Central memory CD8-positive, alpha-beta T cell (primary cell): ENCODE results near the gene GRIN3A.

Experiments used
- ATAC-seq: fragments of 150-1000 bp; cut with Tn5 transposase; replicated peaks from 2 replicates; pipeline ENCODE4 v1.10.0; 2022; ENCODE audit warnings: mild to moderate bottlenecking, moderate FRiP score, moderate number of reproducible peaks; ENCODE audit not compliant: poor library complexity, severe bottlenecking; ENCODE audit errors: extremely low read depth
- DNase-seq, 2 donors: peaks; one replicate each; pipeline ENCODE4 v3.0.0; 2021; ENCODE audit warnings: low spot score in 2 of 2
- H3K27ac Mint-ChIP-seq: one replicate; pipeline ENCODE4 v1.8.0; 2022; ENCODE audit warnings: low read depth, mild to moderate bottlenecking, moderate library complexity, mixed read lengths
- H3K27me3 Mint-ChIP-seq: one replicate; pipeline ENCODE4 v1.8.0; 2022; ENCODE audit warnings: mixed read lengths
- H3K36me3 Mint-ChIP-seq: one replicate; pipeline ENCODE4 v1.8.0; 2022; ENCODE audit warnings: mild to moderate bottlenecking, moderate library complexity, mixed read lengths; ENCODE audit not compliant: insufficient read depth
- H3K4me1 Mint-ChIP-seq: one replicate; pipeline ENCODE4 v1.8.0; 2022; ENCODE audit warnings: mixed read lengths
- H3K4me3 Mint-ChIP-seq: one replicate; pipeline ENCODE4 v1.8.0; 2022; ENCODE audit warnings: mild to moderate bottlenecking, moderate library complexity, mixed read lengths
- H3K9me3 Mint-ChIP-seq: one replicate; pipeline ENCODE4 v1.8.0; 2022; ENCODE audit warnings: mixed read lengths

Gene GRIN3A

DNA sequence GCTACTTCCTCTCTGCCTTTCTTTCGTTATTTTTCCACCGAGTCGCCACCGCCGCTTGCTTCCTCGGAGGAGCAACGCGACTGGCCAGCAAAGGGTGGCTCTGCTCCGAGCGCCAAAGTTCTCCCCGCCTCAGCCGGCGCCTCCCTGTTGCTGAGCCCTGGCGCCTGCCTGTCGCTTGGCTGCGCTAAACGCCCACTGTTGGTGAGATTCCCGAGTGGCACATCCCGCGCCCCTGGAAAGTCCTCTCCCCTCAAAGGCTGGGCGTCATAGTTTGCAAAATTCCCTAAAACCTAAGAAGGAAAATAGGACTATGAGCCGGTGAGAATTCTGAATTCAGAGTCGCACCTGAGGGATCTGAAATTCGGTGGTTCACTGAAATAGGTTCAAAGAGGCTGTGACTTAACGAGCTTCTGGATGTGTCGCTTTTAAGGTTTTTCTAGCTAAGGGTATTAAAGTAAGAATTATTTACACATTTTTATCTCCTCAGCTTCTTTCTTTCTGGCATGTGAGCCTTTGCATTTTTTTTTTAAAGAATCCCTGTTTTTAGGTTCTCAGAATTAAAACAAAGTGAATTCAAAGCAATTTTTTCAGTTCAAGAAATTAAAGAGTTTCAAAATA lies at the start of gene GRIN3A:
Gene GRIN3A (minus strand): TSS at position 82 of the 618 bp plus-strand sequence. CDS start 668 bp downstream, outside the sequence.
- no peaks in the 10 kb centered on the region for H3K36me3 Mint-ChIP-seq
- H3K27ac Mint-ChIP-seq, result no peak within 1 kb of the TSS
- no peaks in the 10 kb centered on the region for H3K4me1 Mint-ChIP-seq
- no peak for ATAC-seq
- no peak for DNase-seq
- H3K27me3 Mint-ChIP-seq, result peaks cover 47% of the 10 kb centered on the region
- no peak within 1 kb of the TSS for H3K4me3 Mint-ChIP-seq
- peaks cover 8% of the 10 kb centered on the region for H3K9me3 Mint-ChIP-seq

DNA sequence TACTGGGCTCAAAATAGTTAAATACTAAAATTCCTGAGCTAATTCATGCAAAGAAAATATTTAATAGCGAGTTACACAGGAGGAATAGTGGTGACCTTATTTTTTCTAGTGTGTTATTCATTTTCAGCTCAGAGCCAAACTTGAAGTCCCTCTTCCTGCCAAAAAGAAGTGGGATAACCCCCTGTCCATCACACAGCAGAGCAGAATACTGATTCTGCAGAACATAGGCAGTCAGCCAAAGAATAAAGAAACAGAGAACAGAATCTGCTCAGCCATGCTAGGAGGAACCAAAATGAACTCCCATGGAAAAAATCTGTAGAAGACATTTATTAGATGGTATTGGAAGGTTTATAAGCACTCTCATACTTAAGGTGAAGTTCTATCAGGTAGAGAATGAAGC lies 49.4 kb upstream of the GRIN3A start:
- Mint-ChIP-seq H3K36me3 (no peaks in the 10 kb centered on the region), H3K4me1 (no peaks in the 10 kb centered on the region), H3K27me3 (no peaks in the 10 kb centered on the region), H3K4me3 (no peak overlapping the region), H3K27ac (no peak overlapping the region), H3K9me3 (no peaks in the 10 kb centered on the region)
- DNase-seq (no peak), ATAC-seq (no peak)

DNA sequence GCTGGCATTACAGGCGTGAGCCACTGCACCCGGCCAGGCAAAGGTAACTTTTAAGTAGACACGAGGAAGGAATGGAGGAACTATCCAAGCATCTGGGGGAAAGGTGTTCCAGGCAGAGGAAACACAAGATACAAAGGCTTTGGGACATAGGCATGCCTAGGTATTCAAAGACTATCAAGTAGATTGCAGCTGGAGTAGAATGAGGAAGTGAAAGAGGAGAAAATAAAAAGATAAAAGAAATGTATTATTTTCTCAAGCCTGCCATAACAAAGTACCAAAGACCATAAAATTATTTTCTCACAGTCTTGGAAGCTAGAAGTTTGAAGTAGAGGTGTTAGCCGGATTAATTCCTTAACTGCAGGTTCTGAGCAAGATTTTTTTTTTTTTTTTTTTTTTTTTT lies 39.9 kb upstream of the GRIN3A start:
- Mint-ChIP-seq H3K4me1 (no peaks in the 10 kb centered on the region), H3K27ac (no peak overlapping the region), H3K4me3 (no peak overlapping the region), H3K9me3 (no peaks in the 10 kb centered on the region), H3K27me3 (no peaks in the 10 kb centered on the region), H3K36me3 (no peaks in the 10 kb centered on the region)
- DNase-seq (no peak), ATAC-seq (no peak)

DNA sequence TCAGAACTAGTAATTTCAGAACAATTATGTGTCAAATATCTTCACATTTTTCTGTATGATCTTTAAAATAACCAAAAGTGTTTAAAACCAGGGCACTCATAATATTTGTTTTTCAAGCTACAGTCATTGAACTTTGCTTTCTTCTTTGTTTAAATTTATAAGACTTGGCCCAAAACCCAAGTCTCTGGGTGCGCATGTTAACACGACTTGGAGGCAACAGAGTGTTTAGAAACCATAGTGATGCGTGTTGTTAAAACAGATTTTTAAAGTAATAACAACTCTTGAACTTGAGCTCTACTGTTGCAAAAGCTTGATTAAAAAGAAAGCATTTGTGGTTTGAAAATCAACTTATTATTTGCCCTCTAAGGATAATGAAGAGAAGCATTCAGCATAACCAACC lies 26.0 kb upstream of the GRIN3A start:
- H3K9me3 Mint-ChIP-seq, result peaks cover 19% of the 10 kb centered on the region
- H3K27me3 Mint-ChIP-seq, result no peaks in the 10 kb centered on the region
- no peak overlapping the region for H3K27ac Mint-ChIP-seq
- no peak overlapping the region for H3K4me3 Mint-ChIP-seq
- H3K4me1 Mint-ChIP-seq, result no peaks in the 10 kb centered on the region
- H3K36me3 Mint-ChIP-seq, result no peaks in the 10 kb centered on the region
- DNase-seq, result no peak
- ATAC-seq, result no peak

DNA sequence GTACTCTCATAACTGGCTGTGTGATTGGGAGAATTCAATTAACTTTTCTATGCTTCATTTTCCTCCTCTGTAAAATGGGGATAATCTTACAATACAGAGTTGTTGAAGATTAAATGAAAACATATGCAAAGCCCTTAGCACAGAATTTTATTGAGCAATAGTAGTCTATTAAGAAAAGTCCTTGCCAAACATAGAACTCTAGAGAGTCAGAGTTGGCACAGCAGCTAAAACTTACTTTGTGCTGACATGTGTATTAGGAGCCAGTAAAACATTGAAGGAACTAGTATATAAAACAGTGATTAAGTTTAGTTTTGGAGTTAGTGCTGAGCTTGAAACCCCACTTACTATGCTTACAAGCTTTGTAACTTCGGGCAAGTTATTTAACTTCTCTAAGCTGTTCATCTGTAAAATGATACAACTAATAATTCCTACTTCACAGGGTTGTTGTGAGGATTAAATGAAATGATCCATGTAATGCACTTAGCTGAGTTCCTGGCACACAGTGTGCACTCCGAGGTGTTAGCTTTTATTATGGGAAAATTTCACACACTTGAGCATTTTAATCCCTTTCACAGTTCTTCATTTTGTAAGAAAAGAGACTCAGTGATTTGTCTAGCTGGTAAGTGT lies 20.0 kb upstream of the GRIN3A start:
- no peak for DNase-seq
- Mint-ChIP-seq H3K36me3 (no peaks in the 10 kb centered on the region), H3K4me3 (no peak overlapping the region), H3K4me1 (no peaks in the 10 kb centered on the region), H3K27ac (no peak overlapping the region), H3K9me3 (peaks cover 11% of the 10 kb centered on the region), H3K27me3 (no peaks in the 10 kb centered on the region)
- no peak for ATAC-seq

DNA sequence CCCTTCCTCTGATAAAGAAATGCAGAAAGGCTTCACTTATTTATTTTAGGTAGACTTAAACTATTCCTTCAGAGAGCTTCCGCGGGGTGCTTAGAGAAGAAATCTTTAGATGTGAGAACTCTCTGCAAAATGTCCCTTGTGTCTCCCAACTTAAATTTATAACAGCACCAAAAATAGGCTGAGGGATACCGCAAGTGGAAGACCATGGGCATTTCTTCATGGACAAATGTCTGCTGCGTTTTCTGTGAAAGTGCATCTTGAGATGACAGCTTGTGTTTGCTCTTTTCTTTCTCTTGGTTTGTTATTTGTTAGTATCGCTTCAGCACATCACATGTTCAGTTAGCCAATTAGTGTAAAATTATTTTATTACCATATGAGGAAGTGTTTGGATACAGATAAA lies 15.3 kb upstream of the GRIN3A start:
- DNase-seq, result no peak
- Mint-ChIP-seq H3K4me3 (no peak overlapping the region), H3K36me3 (no peaks in the 10 kb centered on the region), H3K27me3 (no peaks in the 10 kb centered on the region), H3K27ac (no peak overlapping the region), H3K9me3 (no peaks in the 10 kb centered on the region), H3K4me1 (no peaks in the 10 kb centered on the region)
- no peak for ATAC-seq

DNA sequence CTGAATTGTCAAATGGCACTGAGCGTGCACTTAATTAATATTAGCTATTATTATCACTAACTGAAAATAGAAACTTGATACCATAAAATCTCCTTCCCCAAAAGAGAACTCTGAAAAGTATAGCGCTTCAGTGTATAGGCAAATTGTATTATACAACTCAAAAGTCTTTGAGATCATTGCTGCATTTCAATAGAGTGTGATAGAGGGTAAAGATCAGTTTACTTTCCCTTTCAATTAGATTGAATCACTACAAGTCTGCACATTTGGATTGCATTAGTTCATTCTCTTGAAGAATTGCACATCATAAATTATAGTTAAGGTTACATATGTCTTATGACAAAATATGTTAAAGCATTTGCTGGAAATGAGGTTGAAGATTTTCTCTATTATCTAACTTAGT lies 13.4 kb upstream of the GRIN3A start:
- no peaks in the 10 kb centered on the region for H3K9me3 Mint-ChIP-seq
- ATAC-seq (no peak), DNase-seq (no peak)
- no peaks in the 10 kb centered on the region for H3K27me3 Mint-ChIP-seq
- no peak overlapping the region for H3K27ac Mint-ChIP-seq
- H3K36me3 Mint-ChIP-seq, result no peaks in the 10 kb centered on the region
- H3K4me1 Mint-ChIP-seq, result no peaks in the 10 kb centered on the region
- no peak overlapping the region for H3K4me3 Mint-ChIP-seq

DNA sequence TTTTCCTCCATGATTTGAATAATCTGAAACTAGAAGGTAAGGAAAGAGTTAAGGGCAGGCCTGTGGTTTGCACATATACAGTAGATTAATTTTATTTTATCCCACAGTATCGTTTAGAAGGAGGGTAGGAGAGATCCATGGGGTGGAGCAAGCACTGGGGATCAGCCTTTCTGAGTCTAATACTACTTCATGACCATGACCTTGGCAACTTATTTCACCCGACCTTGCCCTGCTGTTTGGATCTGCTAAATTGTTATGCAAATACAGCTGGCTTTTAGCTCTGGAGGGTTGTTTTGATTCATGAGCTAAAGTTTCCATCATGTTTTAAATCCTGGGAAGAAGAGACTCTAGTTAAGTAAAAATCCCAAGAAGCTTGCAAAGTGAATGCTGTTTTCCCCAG lies 864 bp upstream of the GRIN3A start:
- H3K4me3 Mint-ChIP-seq, result no peak overlapping the region
- H3K27me3 Mint-ChIP-seq, result peaks cover 47% of the 10 kb centered on the region
- peaks cover 8% of the 10 kb centered on the region for H3K9me3 Mint-ChIP-seq
- H3K4me1 Mint-ChIP-seq, result no peaks in the 10 kb centered on the region
- no peak for DNase-seq
- H3K36me3 Mint-ChIP-seq, result no peaks in the 10 kb centered on the region
- H3K27ac Mint-ChIP-seq, result no peak overlapping the region
- ATAC-seq, result no peak

DNA sequence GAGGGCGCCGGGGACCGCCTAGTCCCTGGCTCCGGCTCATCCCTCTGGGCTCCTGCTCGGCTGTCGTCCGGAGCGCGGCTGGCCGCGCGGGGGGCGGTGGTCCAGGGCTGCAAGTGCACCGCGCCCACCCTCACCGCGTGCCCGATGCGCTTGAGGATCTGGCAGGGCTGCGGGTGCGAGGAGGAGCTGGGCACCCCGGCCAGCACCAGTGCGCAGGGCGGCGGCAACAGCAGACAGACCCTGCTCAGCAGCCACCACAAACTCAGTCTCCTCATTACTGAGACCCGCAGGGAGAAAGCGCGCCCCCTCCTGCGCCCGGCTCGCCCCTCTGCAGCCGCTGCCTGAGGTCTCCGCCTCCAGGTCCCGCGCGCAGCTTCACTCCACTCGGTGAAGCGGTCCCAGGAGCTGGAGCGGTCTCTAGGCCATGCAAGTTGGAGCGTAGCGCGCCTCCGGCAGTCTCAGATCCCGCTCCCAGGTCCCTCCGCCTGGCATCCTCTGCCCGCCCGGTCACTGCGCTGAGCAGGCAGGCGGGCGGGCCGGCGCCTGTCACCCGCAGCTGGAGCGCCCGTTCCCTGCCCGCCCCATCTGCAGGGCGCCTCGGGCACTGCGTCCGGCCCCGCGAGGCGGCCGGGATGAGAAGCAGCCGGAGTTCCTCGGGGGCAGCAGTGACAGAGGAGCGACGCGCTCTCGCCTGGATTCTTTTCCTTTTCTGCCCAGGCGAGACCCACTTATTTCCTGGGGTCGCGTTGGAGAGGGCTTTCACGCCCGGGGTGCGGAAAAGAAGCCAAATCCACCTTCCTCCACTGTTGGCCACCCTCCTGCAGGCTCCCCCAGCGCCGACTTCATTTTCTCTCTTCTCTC lies 512 bp downstream of the GRIN3A start:
- no peak overlapping the region for H3K27ac Mint-ChIP-seq
- ATAC-seq, result no peak
- no peak overlapping the region for H3K4me3 Mint-ChIP-seq
- peaks cover 8% of the 10 kb centered on the region for H3K9me3 Mint-ChIP-seq
- no peak for DNase-seq
- no peaks in the 10 kb centered on the region for H3K36me3 Mint-ChIP-seq
- no peaks in the 10 kb centered on the region for H3K4me1 Mint-ChIP-seq
- H3K27me3 Mint-ChIP-seq, result peaks cover 47% of the 10 kb centered on the region

DNA sequence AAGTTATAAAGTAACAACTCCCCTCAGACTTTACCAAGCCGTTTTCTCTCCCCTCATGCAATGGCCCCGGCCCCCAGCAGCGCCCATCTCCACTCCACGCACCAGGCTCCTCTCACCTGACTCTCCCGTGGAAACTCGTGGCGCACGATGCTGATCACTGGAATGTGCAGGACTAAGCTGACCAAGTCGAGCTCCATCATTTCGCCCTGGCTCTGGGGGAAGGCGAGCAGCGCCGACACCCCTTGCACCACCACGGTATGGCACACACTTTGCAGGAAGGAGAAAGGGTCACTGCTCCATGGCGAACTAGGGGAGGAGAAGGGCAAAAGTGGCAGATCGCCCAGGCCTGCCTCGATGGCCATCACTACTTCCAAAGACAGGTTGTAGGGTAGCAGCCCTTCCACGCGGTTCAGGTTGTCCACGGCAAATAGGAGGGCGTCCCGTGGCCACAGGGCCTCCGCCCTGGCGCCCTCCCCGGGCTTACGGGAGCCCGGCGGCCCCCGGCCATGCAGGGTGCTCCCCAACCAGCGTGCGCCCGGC lies 1.2 kb downstream of the GRIN3A start:
- H3K36me3 Mint-ChIP-seq, result no peaks in the 10 kb centered on the region
- no peak overlapping the region for H3K4me3 Mint-ChIP-seq
- ATAC-seq (no peak), DNase-seq (no peak)
- no peak overlapping the region for H3K27ac Mint-ChIP-seq
- H3K4me1 Mint-ChIP-seq, result no peaks in the 10 kb centered on the region
- peaks cover 47% of the 10 kb centered on the region for H3K27me3 Mint-ChIP-seq
- H3K9me3 Mint-ChIP-seq, result peaks cover 8% of the 10 kb centered on the region

DNA sequence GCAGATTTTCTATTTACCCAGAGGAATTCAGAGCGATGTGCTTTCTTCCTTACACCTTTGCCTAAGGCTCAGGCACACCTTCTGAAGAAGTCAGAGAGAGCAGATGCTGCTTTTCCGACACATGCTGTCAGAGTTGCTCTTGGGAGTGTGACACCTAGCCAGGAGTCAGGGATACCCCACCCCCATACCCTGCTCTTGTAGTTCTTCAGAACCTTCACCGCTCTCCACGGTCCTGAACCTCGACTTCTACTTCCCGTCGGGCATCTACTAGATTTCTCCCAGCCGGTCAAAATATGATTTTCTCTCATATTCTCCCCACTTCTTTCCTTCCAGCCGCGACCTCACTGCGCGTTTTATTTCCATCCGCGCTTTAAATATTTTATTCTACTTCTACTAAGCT lies 1.7 kb downstream of the GRIN3A start:
- no peaks in the 10 kb centered on the region for H3K4me1 Mint-ChIP-seq
- ATAC-seq (no peak), DNase-seq (no peak)
- H3K27ac Mint-ChIP-seq, result no peak overlapping the region
- peaks cover 8% of the 10 kb centered on the region for H3K9me3 Mint-ChIP-seq
- H3K27me3 Mint-ChIP-seq, result peaks cover 47% of the 10 kb centered on the region
- no peaks in the 10 kb centered on the region for H3K36me3 Mint-ChIP-seq
- no peak overlapping the region for H3K4me3 Mint-ChIP-seq

DNA sequence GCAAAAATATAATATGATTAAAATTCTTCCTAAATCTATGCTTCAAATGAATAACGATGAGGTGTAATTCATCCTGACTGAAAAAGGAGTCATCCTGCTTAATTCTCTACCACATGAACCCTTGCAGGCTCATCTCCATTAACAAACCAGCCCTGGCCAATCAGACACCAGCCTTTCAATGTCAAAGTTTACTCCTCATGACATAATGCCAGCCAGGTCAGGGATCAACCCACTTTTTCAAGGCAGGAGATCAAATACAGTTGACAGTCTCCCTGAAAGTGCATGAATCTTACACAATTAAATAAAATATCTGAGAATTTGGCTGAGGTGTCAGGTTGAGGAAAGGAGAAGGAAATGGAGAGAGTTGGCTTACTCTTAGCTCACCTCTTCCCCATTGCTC lies 7.0 kb downstream of the GRIN3A start:
- H3K4me3 Mint-ChIP-seq, result no peak overlapping the region
- H3K36me3 Mint-ChIP-seq, result no peaks in the 10 kb centered on the region
- H3K27me3 Mint-ChIP-seq, result peaks cover 2% of the 10 kb centered on the region
- H3K4me1 Mint-ChIP-seq, result no peaks in the 10 kb centered on the region
- no peak overlapping the region for H3K27ac Mint-ChIP-seq
- ATAC-seq (no peak), DNase-seq (no peak)
- H3K9me3 Mint-ChIP-seq, result no peaks in the 10 kb centered on the region
